K562 (cell line): ENCODE results near the gene USHBP1. TPM values are rescaled to one million over a fixed set of nuclear protein-coding genes. Genes with fewer than 3 reads are reported as not detected.

Source experiments
- EHMT2 ChIP-seq: fragments of 450-650 bp; IDR thresholded peaks from 2 replicates; pipeline ENCODE4 v1.6.1; 2018; ENCODE audit warnings: antibody characterized with exemption
- FOXK1 ChIP-seq: sonication (generic); formaldehyde crosslinking; IDR thresholded peaks from 2 replicates; pipeline ENCODE4 v1.8.0; 2022; ENCODE audit warnings: missing genetic modification reagents, mild to moderate bottlenecking, borderline replicate concordance
- GABPB1 ChIP-seq: sonication (generic); formaldehyde crosslinking; IDR thresholded peaks from 2 replicates; pipeline ENCODE4 v1.8.0; 2022; ENCODE audit warnings: mild to moderate bottlenecking, missing genetic modification reagents
- HNRNPL ChIP-seq: fragments of 200-400 bp; formaldehyde crosslinking; IDR thresholded peaks from 2 replicates; pipeline ENCODE4 v1.6.1; 2017; ENCODE audit warnings: low read depth, mild to moderate bottlenecking, low read length
- MYNN ChIP-seq, 2 experiments: sonication (generic); formaldehyde crosslinking in 1 of 2; IDR thresholded peaks; 2 replicates each; pipeline versions ENCODE4 v1.5.0 to v1.6.1; 2016 to 2020; ENCODE audit warnings: antibody characterized with exemption in 1 of 2, missing genetic modification reagents in 1 of 2
- SMAD2 ChIP-seq: fragments of 150-350 bp; IDR thresholded peaks from 2 replicates; pipeline ENCODE4 v1.6.1; 2014; ENCODE audit warnings: low read depth, mild to moderate bottlenecking, low read length
- THAP7 ChIP-seq: fragments of 250-450 bp; sonication (Bioruptor Pico); IDR thresholded peaks from 2 replicates; pipeline ENCODE4 v1.5.0; 2021
- THRAP3 ChIP-seq: fragments of 450-650 bp; IDR thresholded peaks from 2 replicates; pipeline ENCODE4 v1.6.1; 2016; ENCODE audit warnings: mild to moderate bottlenecking, inconsistent platforms, borderline replicate concordance
- ZC3H11A ChIP-seq: IDR thresholded peaks from 2 replicates; pipeline ENCODE4 v1.6.1; 2012; ENCODE audit warnings: low read depth, low read length, improper control_type of control experiment
- ZNF197 ChIP-seq: fragments of 200-800 bp; sonication (Bioruptor generic); IDR thresholded peaks from 2 replicates; pipeline ENCODE4 v1.6.1; 2016; ENCODE audit warnings: low read depth, missing genetic modification characterization, missing compliant biosample characterization
- ZNF311 ChIP-seq: fragments of 250-450 bp; sonication (Bioruptor Pico); IDR thresholded peaks from 2 replicates; pipeline ENCODE4 v1.4.0; 2020; ENCODE audit warnings: mild to moderate bottlenecking, moderate library complexity
- polyA plus RNA-seq, 8 experiments: library from polyadenylated mRNA; depleted of rRNA in 4 of 8; stranded (reverse) in 5 of 8; unstranded in 3 of 8; fragments of >200 nt; fragmentation: Nextera tagmentation in 2 of 8; fragmentation: Illumina TruSeq in 1 of 8; extraction: Ambion mirVana in 2 of 8; extraction: Trizol in 1 of 8; gene quantifications; 2 replicates each; pipeline versions ENCODE4 v1.2.1 to v1.2.3, GENCODE V29; 2011 to 2014; ENCODE audit warnings: inconsistent platforms in 1 of 8, missing spikeins in 1 of 8
- total RNA-seq, 7 experiments: library from RNA; depleted of rRNA in 6 of 7; stranded (reverse); fragments of >200 nt in 6 of 7; fragmentation: Illumina TruSeq in 2 of 7; extraction: Trizol in 2 of 7; gene quantifications; 2 replicates each; pipeline versions ENCODE4 v1.2.1 to v1.2.3, GENCODE V29; 2011 to 2021; ENCODE audit warnings: low replicate concordance in 1 of 7
- TF ChIP-seq, protein P1 (sequence below): sonication (generic); formaldehyde crosslinking; IDR thresholded peaks from 2 replicates; pipeline ENCODE4 v1.8.0; 2023; ENCODE audit warnings: missing genetic modification reagents, mild to moderate bottlenecking, borderline replicate concordance
- TF ChIP-seq, protein P2 (sequence below): fragments of 450-650 bp; formaldehyde crosslinking; conservative IDR thresholded peaks from 2 replicates; pipeline ENCODE4 v1.4.0; 2022; ENCODE audit warnings: mild to moderate bottlenecking, missing genetic modification characterization

Gene USHBP1
- total and polyA plus RNA-seq, 9 of the 15 experiments (the other 6 are each of a cell fraction or from before 2014, with no cell fraction given), result 0.03 to 0.10 (median 0.05) TPM; not detected in 5

DNA sequence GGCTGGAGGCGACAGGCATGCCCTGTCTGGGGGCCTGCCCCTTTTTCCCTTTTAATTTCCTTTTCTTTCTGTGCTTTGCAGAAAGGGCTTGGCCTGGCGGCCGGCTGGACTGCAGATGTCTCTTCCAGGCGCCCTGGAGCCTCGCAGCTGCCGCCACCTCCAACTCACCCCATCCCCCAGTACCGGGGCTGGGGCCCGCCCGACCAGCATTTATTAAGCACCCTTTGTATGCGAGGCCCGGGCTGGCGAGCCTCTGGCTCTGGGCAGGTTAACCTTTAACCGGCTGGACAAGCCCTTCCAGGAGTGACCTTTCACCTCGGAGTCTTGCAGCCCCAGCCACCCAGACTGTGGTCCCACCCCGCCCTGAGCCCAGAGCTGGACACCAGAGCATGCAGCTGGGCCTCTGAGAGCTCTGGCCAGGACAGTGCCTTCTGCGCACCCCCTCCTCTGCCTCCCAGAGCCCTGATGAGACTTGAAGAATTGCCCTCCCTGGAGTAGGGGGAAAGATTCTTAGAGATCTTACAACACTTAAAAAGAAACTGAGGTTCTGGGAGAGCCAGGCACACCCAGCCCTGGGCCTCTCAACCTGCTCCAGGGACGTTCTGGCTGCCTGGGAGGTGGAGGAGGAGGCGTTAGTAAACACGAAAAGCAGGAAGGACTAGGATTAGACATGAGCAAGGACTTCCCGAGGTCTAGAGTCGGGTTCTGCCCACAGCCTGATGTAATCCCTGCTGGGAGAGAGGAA lies 17.7 kb downstream of the USHBP1 start (continued):
- TF ChIP-seq THAP7 (CRISPR knock-in tag) (no peak), FOXK1 (CRISPR knock-in tag) (no peak), GABPB1 (no peak), EHMT2 (no peak), MYNN (IDR thresholded peaks at IDR 0.05) (no peak), MYNN (CRISPR knock-in tag; IDR thresholded peaks at IDR 0.05) (no peak), ZC3H11A (no peak), THRAP3 (no peak), SMAD2 (no peak), ZNF197 (CRISPR knock-in tag) (no peak), HNRNPL (no peak), ZNF311 (no peak)
- TF ChIP-seq, protein P1, sequence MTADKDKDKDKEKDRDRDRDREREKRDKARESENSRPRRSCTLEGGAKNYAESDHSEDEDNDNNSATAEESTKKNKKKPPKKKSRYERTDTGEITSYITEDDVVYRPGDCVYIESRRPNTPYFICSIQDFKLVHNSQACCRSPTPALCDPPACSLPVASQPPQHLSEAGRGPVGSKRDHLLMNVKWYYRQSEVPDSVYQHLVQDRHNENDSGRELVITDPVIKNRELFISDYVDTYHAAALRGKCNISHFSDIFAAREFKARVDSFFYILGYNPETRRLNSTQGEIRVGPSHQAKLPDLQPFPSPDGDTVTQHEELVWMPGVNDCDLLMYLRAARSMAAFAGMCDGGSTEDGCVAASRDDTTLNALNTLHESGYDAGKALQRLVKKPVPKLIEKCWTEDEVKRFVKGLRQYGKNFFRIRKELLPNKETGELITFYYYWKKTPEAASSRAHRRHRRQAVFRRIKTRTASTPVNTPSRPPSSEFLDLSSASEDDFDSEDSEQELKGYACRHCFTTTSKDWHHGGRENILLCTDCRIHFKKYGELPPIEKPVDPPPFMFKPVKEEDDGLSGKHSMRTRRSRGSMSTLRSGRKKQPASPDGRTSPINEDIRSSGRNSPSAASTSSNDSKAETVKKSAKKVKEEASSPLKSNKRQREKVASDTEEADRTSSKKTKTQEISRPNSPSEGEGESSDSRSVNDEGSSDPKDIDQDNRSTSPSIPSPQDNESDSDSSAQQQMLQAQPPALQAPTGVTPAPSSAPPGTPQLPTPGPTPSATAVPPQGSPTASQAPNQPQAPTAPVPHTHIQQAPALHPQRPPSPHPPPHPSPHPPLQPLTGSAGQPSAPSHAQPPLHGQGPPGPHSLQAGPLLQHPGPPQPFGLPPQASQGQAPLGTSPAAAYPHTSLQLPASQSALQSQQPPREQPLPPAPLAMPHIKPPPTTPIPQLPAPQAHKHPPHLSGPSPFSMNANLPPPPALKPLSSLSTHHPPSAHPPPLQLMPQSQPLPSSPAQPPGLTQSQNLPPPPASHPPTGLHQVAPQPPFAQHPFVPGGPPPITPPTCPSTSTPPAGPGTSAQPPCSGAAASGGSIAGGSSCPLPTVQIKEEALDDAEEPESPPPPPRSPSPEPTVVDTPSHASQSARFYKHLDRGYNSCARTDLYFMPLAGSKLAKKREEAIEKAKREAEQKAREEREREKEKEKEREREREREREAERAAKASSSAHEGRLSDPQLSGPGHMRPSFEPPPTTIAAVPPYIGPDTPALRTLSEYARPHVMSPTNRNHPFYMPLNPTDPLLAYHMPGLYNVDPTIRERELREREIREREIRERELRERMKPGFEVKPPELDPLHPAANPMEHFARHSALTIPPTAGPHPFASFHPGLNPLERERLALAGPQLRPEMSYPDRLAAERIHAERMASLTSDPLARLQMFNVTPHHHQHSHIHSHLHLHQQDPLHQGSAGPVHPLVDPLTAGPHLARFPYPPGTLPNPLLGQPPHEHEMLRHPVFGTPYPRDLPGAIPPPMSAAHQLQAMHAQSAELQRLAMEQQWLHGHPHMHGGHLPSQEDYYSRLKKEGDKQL, result no peak
- TF ChIP-seq, protein P2, sequence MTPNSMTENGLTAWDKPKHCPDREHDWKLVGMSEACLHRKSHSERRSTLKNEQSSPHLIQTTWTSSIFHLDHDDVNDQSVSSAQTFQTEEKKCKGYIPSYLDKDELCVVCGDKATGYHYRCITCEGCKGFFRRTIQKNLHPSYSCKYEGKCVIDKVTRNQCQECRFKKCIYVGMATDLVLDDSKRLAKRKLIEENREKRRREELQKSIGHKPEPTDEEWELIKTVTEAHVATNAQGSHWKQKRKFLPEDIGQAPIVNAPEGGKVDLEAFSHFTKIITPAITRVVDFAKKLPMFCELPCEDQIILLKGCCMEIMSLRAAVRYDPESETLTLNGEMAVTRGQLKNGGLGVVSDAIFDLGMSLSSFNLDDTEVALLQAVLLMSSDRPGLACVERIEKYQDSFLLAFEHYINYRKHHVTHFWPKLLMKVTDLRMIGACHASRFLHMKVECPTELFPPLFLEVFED (CRISPR knock-in tag), result no peak
